Caco-2 (cell line): ENCODE measurements around the gene WDR45. TPM values are rescaled to one million over a fixed set of nuclear protein-coding genes. Genes with fewer than 3 reads are reported as not detected.

ENCODE experiments used
- BruUV-seq: library from RNA; stranded (reverse); fragments of 400-500 nt; replicated peaks from 2 replicates; lab custom pipeline; 2021; lab: Mats Ljungman, UMichigan
- CTCF ChIA-PET: fragments of 300-600 bp; sonication (Branson Sonifier 250); formaldehyde crosslinking; loops from one replicate; lab custom pipeline; 2022; ENCODE audit warnings: antibody characterized with exemption; lab: Charles Lee
- POLR2A ChIA-PET: fragments of 300-600 bp; sonication (Branson Sonifier 250); formaldehyde crosslinking; loops from one replicate; lab custom pipeline; 2022; ENCODE audit warnings: antibody characterized with exemption; lab: Charles Lee
- DNase-seq, 2 experiments: peaks; one replicate each; pipeline versions ENCODE4 v3.0.0 to v3.0.0-alpha.2; 2020 to 2022
- H3K27me3 ChIP-seq: replicated peaks from 2 replicates; pipeline ENCODE4 v1.6.0; 2011; ENCODE audit warnings: low read length; ENCODE audit not compliant: control insufficient read depth, insufficient read depth
- H3K36me3 ChIP-seq: 2 replicates; pipeline ENCODE4 v1.5.1; 2011; ENCODE audit warnings: low read length; ENCODE audit not compliant: control insufficient read depth, insufficient read depth
- H3K4me1 ChIP-seq: fragments of 250-450 bp; sonication (Bioruptor Pico); 2 replicates; pipeline ENCODE4 v1.5.1; 2020; ENCODE audit warnings: mild to moderate bottlenecking
- H3K4me3 ChIP-seq: 2 replicates; pipeline ENCODE4 v1.5.1; 2011; ENCODE audit warnings: low read depth, mild to moderate bottlenecking, control low read depth, low read length
- H3K9me3 ChIP-seq: fragments of 250-450 bp; sonication (Bioruptor Pico); 2 replicates; pipeline ENCODE4 v1.5.1; 2020; ENCODE audit warnings: mild to moderate bottlenecking, moderate library complexity
- H3K27ac Mint-ChIP-seq: one replicate; pipeline ENCODE4 v1.8.0; 2022; ENCODE audit warnings: mixed read lengths; ENCODE audit not compliant: unreplicated experiment
- H3K27me3 Mint-ChIP-seq: one replicate; pipeline ENCODE4 v1.8.0; 2022; ENCODE audit warnings: mixed read lengths; ENCODE audit not compliant: insufficient read depth, unreplicated experiment
- H3K36me3 Mint-ChIP-seq: one replicate; pipeline ENCODE4 v1.8.0; 2022; ENCODE audit warnings: mild to moderate bottlenecking, mixed read lengths; ENCODE audit not compliant: insufficient read depth, unreplicated experiment
- H3K4me1 Mint-ChIP-seq: one replicate; pipeline ENCODE4 v1.8.0; 2022; ENCODE audit warnings: low read depth, mixed read lengths; ENCODE audit not compliant: unreplicated experiment
- H3K4me3 Mint-ChIP-seq: one replicate; pipeline ENCODE4 v1.8.0; 2022; ENCODE audit warnings: mild to moderate bottlenecking, moderate library complexity, mixed read lengths; ENCODE audit not compliant: unreplicated experiment
- H3K9me3 Mint-ChIP-seq: one replicate; pipeline ENCODE4 v1.8.0; 2022; ENCODE audit warnings: mixed read lengths; ENCODE audit not compliant: unreplicated experiment
- CTCF ChIP-seq, 2 experiments: fragments of 200-600 bp in 1 of 2; IDR thresholded peaks; 1 replicate in 1 of 2; 2 replicates in 1 of 2; pipeline versions ENCODE4 v1.5.1 to v1.8.0; 2011 to 2022; ENCODE audit warnings: antibody characterized with exemption in 1 of 2, control low read depth in 1 of 2, inconsistent platforms in 1 of 2, low read depth in 1 of 2, low read length in 1 of 2, mild to moderate bottlenecking in 1 of 2, moderate library complexity in 1 of 2; ENCODE audit not compliant: insufficient read depth in 1 of 2, severe bottlenecking in 1 of 2, unreplicated experiment in 1 of 2
- intact Hi-C: fragments of 100-400 bp; cut with micrococcal nuclease; formaldehyde crosslinking; loops from one replicate; pipeline ENCODE4 v1.10.0; 2022; ENCODE audit not compliant: unreplicated experiment
- total RNA-seq: library from RNA; stranded (reverse); gene quantifications from 2 replicates; pipeline ENCODE4 v1.2.3, GENCODE V29; 2022

Gene WDR45
- total RNA-seq, 1 experiment from 2014 or later = 28.6 TPM

- no peak for DNase-seq
- H3K9me3 Mint-ChIP-seq = no peaks in the 10 kb centered on the region
- ChIA-PET POLR2A (no interaction called here), CTCF (no interaction called here)
- no peak overlapping the region for H3K4me3 Mint-ChIP-seq
- no peaks in the 10 kb centered on the region for H3K27me3 ChIP-seq
- intact Hi-C loops = no loop called here
- peaks cover 9% of the 10 kb centered on the region for H3K4me1 Mint-ChIP-seq
- peaks cover 38% of the 10 kb centered on the region for H3K36me3 Mint-ChIP-seq
- no TSS peak for BruUV-seq
- no peaks in the 10 kb centered on the region for H3K9me3 ChIP-seq
- no peak overlapping the region for H3K27ac Mint-ChIP-seq
- H3K27me3 Mint-ChIP-seq = no peaks in the 10 kb centered on the region
- no peak for TF ChIP-seq CTCF (IDR thresholded peaks at IDR 0.05; ENCODE audit: insufficient read depth in 1 of 2, low read depth in 1 of 2, low read length in 1 of 2, severe bottlenecking in 1 of 2, unreplicated experiment in 1 of 2)
- H3K36me3 ChIP-seq = peaks cover 1% of the 10 kb centered on the region; the same call in 1 of the 2 replicates
- H3K4me3 ChIP-seq = no peak overlapping the region
- no peaks in the 10 kb centered on the region for H3K4me1 ChIP-seq
These were observed 37.0 kb upstream of the WDR45 start for GRCh38 chrX:49116716-49117115.

- H3K4me1 Mint-ChIP-seq = peaks cover 7% of the 10 kb centered on the region
- BruUV-seq = no TSS peak
- no peak overlapping the region for H3K4me3 Mint-ChIP-seq
- no peak overlapping the region for H3K27ac Mint-ChIP-seq
- Histone ChIP-seq H3K36me3 (peaks cover 1% of the 10 kb centered on the region; the same call in 1 of the 2 replicates), H3K4me1 (no peaks in the 10 kb centered on the region), H3K27me3 (no peaks in the 10 kb centered on the region), H3K4me3 (no peak overlapping the region), H3K9me3 (no peaks in the 10 kb centered on the region)
- no peaks in the 10 kb centered on the region for H3K9me3 Mint-ChIP-seq
- no peaks in the 10 kb centered on the region for H3K27me3 Mint-ChIP-seq
- intact Hi-C loops = no loop called here
- peaks cover 39% of the 10 kb centered on the region for H3K36me3 Mint-ChIP-seq
- no peak for DNase-seq
- POLR2A ChIA-PET = no interaction called here
- no peak for TF ChIP-seq CTCF (IDR thresholded peaks at IDR 0.05; ENCODE audit: insufficient read depth in 1 of 2, low read depth in 1 of 2, low read length in 1 of 2, severe bottlenecking in 1 of 2, unreplicated experiment in 1 of 2)
- CTCF ChIA-PET = no interaction called here
These were observed 36.4 kb upstream of the WDR45 start for GRCh38 chrX:49116076-49116475.

- H3K4me1 ChIP-seq = no peaks in the 10 kb centered on the region
- Mint-ChIP-seq H3K27me3 (no peaks in the 10 kb centered on the region), H3K4me3 (no peak overlapping the region), H3K9me3 (no peaks in the 10 kb centered on the region), H3K36me3 (peaks cover 24% of the 10 kb centered on the region), H3K27ac (no peak overlapping the region), H3K4me1 (no peaks in the 10 kb centered on the region)
- intact Hi-C loops = no loop called here
- no peaks in the 10 kb centered on the region for H3K9me3 ChIP-seq
- no peaks in the 10 kb centered on the region for H3K27me3 ChIP-seq
- POLR2A ChIA-PET = no interaction called here
- no TSS peak for BruUV-seq
- no peak overlapping the region for H3K4me3 ChIP-seq
- H3K36me3 ChIP-seq = peaks cover 1% of the 10 kb centered on the region; the same call in 1 of the 2 replicates
- no peak for DNase-seq
- CTCF ChIA-PET = no interaction called here
- no peak for TF ChIP-seq CTCF (IDR thresholded peaks at IDR 0.05; ENCODE audit: insufficient read depth in 1 of 2, low read depth in 1 of 2, low read length in 1 of 2, severe bottlenecking in 1 of 2, unreplicated experiment in 1 of 2)
These were observed 32.1 kb upstream of the WDR45 start for GRCh38 chrX:49111791-49112190.
